Adipocyte (in vitro differentiated cells): ENCODE measurements around the gene YBX1.
A peak's percentile ranks its signal among the peaks of the same experiment; 100 is the strongest.

Source experiments
- DNase-seq: peaks from one replicate; pipeline ENCODE4 v3.0.0-alpha.2; 2015; ENCODE audit warnings: low read depth
- H3K27me3 ChIP-seq: replicated peaks from 2 replicates; pipeline ENCODE4 v1.7.0; 2013; ENCODE audit warnings: mild to moderate bottlenecking, low read length, moderate library complexity; ENCODE audit not compliant: control insufficient read depth, insufficient read depth
- H3K36me3 ChIP-seq: 2 replicates; pipeline ENCODE4 v1.7.0; 2013; ENCODE audit warnings: low read length, mild to moderate bottlenecking, moderate library complexity; ENCODE audit not compliant: control insufficient read depth, insufficient read depth, severe bottlenecking
- H3K4me1 ChIP-seq: 2 replicates; pipeline ENCODE4 v1.7.0; 2013; ENCODE audit warnings: mild to moderate bottlenecking, low read length, moderate library complexity; ENCODE audit not compliant: control insufficient read depth, insufficient read depth
- H3K4me3 ChIP-seq: 2 replicates; pipeline ENCODE4 v1.7.0; 2013; ENCODE audit warnings: mild to moderate bottlenecking, low read length, moderate library complexity
- H3K9ac ChIP-seq: 2 replicates; pipeline ENCODE4 v1.7.0; 2013; ENCODE audit warnings: mild to moderate bottlenecking, low read length, moderate library complexity
- H3K9me3 ChIP-seq: 2 replicates; pipeline ENCODE4 v1.7.0; 2013; ENCODE audit warnings: mild to moderate bottlenecking, low read length, moderate library complexity; ENCODE audit not compliant: control insufficient read depth

Gene YBX1

GRCh38 chr1:42681741-42682483 is at the start of gene YBX1:
YBX1 (plus strand) TSS chr1:42682418; CDS start chr1:42682566, 148 bp downstream.
- no peaks in the 10 kb centered on the region for H3K27me3 ChIP-seq
- peak within 1 kb of the TSS; percentile 95 for H3K4me3 ChIP-seq
- H3K36me3 ChIP-seq: peaks cover 20% of the 10 kb centered on the region
- H3K9me3 ChIP-seq: no peaks in the 10 kb centered on the region
- peak; percentile 99 for DNase-seq
- peaks cover 61% of the 10 kb centered on the region for H3K4me1 ChIP-seq
- peak within 1 kb of the TSS; percentile 98 for H3K9ac ChIP-seq

GRCh38 chr1:42639116-42639515 is 43.1 kb upstream of the YBX1 start:
- Histone ChIP-seq H3K9me3 (no peaks in the 10 kb centered on the region), H3K9ac (no peak overlapping the region)

GRCh38 chr1:42646056-42646455 is 36.2 kb upstream of the YBX1 start:
- H3K36me3 ChIP-seq: no peaks in the 10 kb centered on the region
- DNase-seq: no peak
- no peaks in the 10 kb centered on the region for H3K9me3 ChIP-seq
- no peak overlapping the region for H3K4me3 ChIP-seq
- H3K27me3 ChIP-seq: no peaks in the 10 kb centered on the region
- H3K9ac ChIP-seq: no peak overlapping the region
- no peaks in the 10 kb centered on the region for H3K4me1 ChIP-seq

More at GRCh38 chr1:42639116-42639515, 43.1 kb upstream of the YBX1 start:
- H3K27me3 ChIP-seq: no peaks in the 10 kb centered on the region
- H3K4me3 ChIP-seq: no peak overlapping the region
- peak; percentile 22 for DNase-seq
- H3K4me1 ChIP-seq: peaks cover 10% of the 10 kb centered on the region
- H3K36me3 ChIP-seq: no peaks in the 10 kb centered on the region

- Histone ChIP-seq H3K36me3 (peaks cover 15% of the 10 kb centered on the region), H3K9me3 (no peaks in the 10 kb centered on the region), H3K4me1 (peaks cover 9% of the 10 kb centered on the region), H3K9ac (peak overlapping the region; percentile 92), H3K4me3 (peak overlapping the region; percentile 94), H3K27me3 (no peaks in the 10 kb centered on the region)
- no peak for DNase-seq
Observed at GRCh38 chr1:42657201-42657600, 25.0 kb upstream of the YBX1 start.

GRCh38 chr1:42657981-42658876 is 24.0 kb upstream of the YBX1 start, which contains the start of gene PPIH:
PPIH (plus strand) TSS chr1:42658423; CDS start chr1:42658447, 24 bp downstream.
- H3K9ac ChIP-seq: peak within 1 kb of the TSS; percentile 92
- no peaks in the 10 kb centered on the region for H3K9me3 ChIP-seq
- H3K4me3 ChIP-seq: peak within 1 kb of the TSS; percentile 94
- H3K36me3 ChIP-seq: peaks cover 18% of the 10 kb centered on the region
- H3K4me1 ChIP-seq: peaks cover 9% of the 10 kb centered on the region
- no peaks in the 10 kb centered on the region for H3K27me3 ChIP-seq
- peak; percentile 98 for DNase-seq

- DNase-seq: peak; percentile 58
- peak overlapping the region; percentile 94 for H3K4me3 ChIP-seq
Observed at GRCh38 chr1:42658877-42659337, 23.3 kb upstream of the YBX1 start.

GRCh38 chr1:42660907-42661500 is 21.2 kb upstream of the YBX1 start:
- Histone ChIP-seq H3K9ac (no peak overlapping the region), H3K4me3 (no peak overlapping the region), H3K9me3 (no peaks in the 10 kb centered on the region), H3K27me3 (no peaks in the 10 kb centered on the region), H3K4me1 (peaks cover 9% of the 10 kb centered on the region), H3K36me3 (peaks cover 42% of the 10 kb centered on the region)
- no peak for DNase-seq

More at GRCh38 chr1:42658877-42659337, 23.3 kb upstream of the YBX1 start:
- peaks cover 23% of the 10 kb centered on the region for H3K36me3 ChIP-seq
- no peaks in the 10 kb centered on the region for H3K27me3 ChIP-seq
- no peaks in the 10 kb centered on the region for H3K9me3 ChIP-seq
- peak overlapping the region; percentile 92 for H3K9ac ChIP-seq
- peaks cover 9% of the 10 kb centered on the region for H3K4me1 ChIP-seq

GRCh38 chr1:42669936-42670335 is 12.3 kb upstream of the YBX1 start:
- Histone ChIP-seq H3K9ac (no peak overlapping the region), H3K4me1 (peaks cover 4% of the 10 kb centered on the region), H3K27me3 (no peaks in the 10 kb centered on the region), H3K4me3 (no peak overlapping the region), H3K36me3 (peaks cover 48% of the 10 kb centered on the region), H3K9me3 (no peaks in the 10 kb centered on the region)
- DNase-seq: no peak

GRCh38 chr1:42670425-42670824 is 11.8 kb upstream of the YBX1 start:
- Histone ChIP-seq H3K36me3 (peaks cover 49% of the 10 kb centered on the region), H3K9ac (no peak overlapping the region), H3K4me1 (peaks cover 4% of the 10 kb centered on the region), H3K27me3 (no peaks in the 10 kb centered on the region), H3K4me3 (no peak overlapping the region), H3K9me3 (no peaks in the 10 kb centered on the region)
- DNase-seq: no peak

- Histone ChIP-seq H3K27me3 (no peaks in the 10 kb centered on the region), H3K36me3 (peaks cover 16% of the 10 kb centered on the region), H3K4me1 (peaks cover 9% of the 10 kb centered on the region), H3K9ac (no peak overlapping the region), H3K4me3 (no peak overlapping the region), H3K9me3 (no peaks in the 10 kb centered on the region)
- no peak for DNase-seq
Observed at GRCh38 chr1:42674214-42674613, 8.0 kb upstream of the YBX1 start.

- no peaks in the 10 kb centered on the region for H3K9me3 ChIP-seq
- no peak overlapping the region for H3K4me3 ChIP-seq
- H3K9ac ChIP-seq: no peak overlapping the region
- no peak for DNase-seq
- H3K4me1 ChIP-seq: peaks cover 12% of the 10 kb centered on the region
- H3K36me3 ChIP-seq: peaks cover 13% of the 10 kb centered on the region
- H3K27me3 ChIP-seq: no peaks in the 10 kb centered on the region
Observed at GRCh38 chr1:42674682-42675081, 7.5 kb upstream of the YBX1 start.
